AG04449 (cell line): ENCODE measurements around the gene MCRIP2.

ENCODE experiments used
- CTCF ChIA-PET: fragments of 350-600 bp; formaldehyde crosslinking; extraction: SDS; loops from one replicate; lab custom pipeline; 2021; ENCODE audit warnings: antibody characterized with exemption; lab: Yijun Ruan, JAX
- POLR2A ChIA-PET: fragments of 400-600, 350-600 bp; formaldehyde crosslinking; extraction: SDS; loops from one replicate; lab custom pipeline; 2020; ENCODE audit warnings: antibody characterized with exemption, inconsistent platforms; lab: Yijun Ruan, JAX
- DNase-seq: peaks from one replicate; pipeline ENCODE4 v3.0.0-alpha.2; 2010; ENCODE audit warnings: low read depth, low spot score
- H3K4me3 ChIP-seq: 2 replicates; pipeline ENCODE4 v1.5.1; 2011; ENCODE audit warnings: low read depth, mild to moderate bottlenecking, control low read depth, low read length
- CTCF ChIP-seq: IDR thresholded peaks from one replicate; pipeline ENCODE4 v1.5.1; 2011; ENCODE audit warnings: mild to moderate bottlenecking, moderate library complexity, low read length, control low read depth, inconsistent platforms; ENCODE audit not compliant: insufficient read depth; ENCODE audit errors: missing control alignments

MCRIP2 gene

GRCh38 chr16:641326-642188 is at the start of gene MCRIP2:
TSS of gene MCRIP2 (plus strand) at chr16:641828. CDS start at chr16:641992, 164 bp downstream.
- ChIA-PET POLR2A (no interaction called here), CTCF (no interaction called here)
- peak within 1 kb of the TSS; percentile 84 for H3K4me3 ChIP-seq
- no peak for TF ChIP-seq CTCF
- no peak for DNase-seq

- no peak overlapping the region; the same call in 1 of the 2 replicates for H3K4me3 ChIP-seq
- DNase-seq, result no peak
- ChIA-PET CTCF (interaction anchor here (1.3 kb wide), 1 partner anchor 9 kb away, joined by 5 read pairs; no protein-coding TSS in a partner anchor), POLR2A (no interaction called here)
- no peak for TF ChIP-seq CTCF
Measured at GRCh38 chr16:591892-592517, 49.6 kb upstream of the MCRIP2 start.

GRCh38 chr16:592518-593306 is 48.9 kb upstream of the MCRIP2 start:
- H3K4me3 ChIP-seq, result no peak overlapping the region
- no peak for TF ChIP-seq CTCF
- CTCF ChIA-PET, result interaction anchor here (1.1 to 1.3 kb wide), 2 partner anchors 8 to 75 kb away, joined by 3 to 5 read pairs; no protein-coding TSS in a partner anchor
- DNase-seq, result no peak
- POLR2A ChIA-PET, result no interaction called here

DNA sequence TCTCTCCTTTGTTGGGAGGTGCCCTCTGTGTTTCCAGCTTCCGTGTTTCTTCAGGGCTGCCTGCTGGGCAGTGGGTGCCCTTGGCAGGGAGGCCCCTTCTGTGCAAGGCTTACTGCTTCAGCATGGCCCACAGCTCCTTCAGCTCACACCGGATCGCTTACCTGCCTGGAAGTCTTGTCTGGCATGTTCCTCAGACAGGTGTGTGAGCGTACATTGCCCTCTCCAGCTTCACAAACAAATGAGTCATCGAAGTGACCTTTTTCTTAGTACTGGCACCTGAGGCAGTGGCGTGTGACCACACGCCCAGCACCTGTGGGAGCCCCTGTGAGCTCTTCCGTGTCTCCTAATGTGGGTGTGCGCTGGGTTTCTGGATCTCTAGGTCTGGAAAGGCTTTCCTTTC is 48.2 kb upstream of the MCRIP2 start:
- CTCF ChIA-PET, result interaction anchor here (1.1 kb wide), 1 partner anchor 74 kb away, joined by 3 read pairs; no protein-coding TSS in a partner anchor
- POLR2A ChIA-PET, result no interaction called here
- DNase-seq, result no peak
- no peak for TF ChIP-seq CTCF
- no peak overlapping the region for H3K4me3 ChIP-seq

- TF ChIP-seq CTCF, result no peak
- POLR2A ChIA-PET, result no interaction called here
- no peak overlapping the region for H3K4me3 ChIP-seq
- DNase-seq, result no peak
- CTCF ChIA-PET, result interaction anchor here (1.1 kb wide), 1 partner anchor 74 kb away, joined by 3 read pairs; no protein-coding TSS in a partner anchor
Measured at GRCh38 chr16:593807-594206, 47.8 kb upstream of the MCRIP2 start.
